Astrocyte (in vitro differentiated cells and primary cell): ENCODE results near the gene DNAJB12. TPM values are rescaled to one million over a fixed set of nuclear protein-coding genes. Genes with fewer than 3 reads are reported as not detected.

Source experiments
- DNase-seq: peaks from one replicate; pipeline ENCODE4 v3.0.0-alpha.2; 2010; ENCODE audit warnings: low read depth
- FAIRE-seq: peaks from 2 replicates; lab custom pipeline; 2011; peaks lifted over from hg19 to GRCh38; lab: Jason Lieb, UNC
- H2AFZ ChIP-seq: 2 replicates; pipeline ENCODE4 v1.6.0; 2012; ENCODE audit warnings: low read depth, low read length, inconsistent platforms
- H3K27ac ChIP-seq: 2 replicates; pipeline ENCODE4 v1.5.1; 2011; ENCODE audit warnings: low read depth, low read length, inconsistent platforms
- H3K27me3 ChIP-seq: 2 replicates; pipeline ENCODE4 v1.6.0; 2011; ENCODE audit warnings: low read length, inconsistent platforms; ENCODE audit not compliant: insufficient read depth
- H3K36me3 ChIP-seq: 2 replicates; pipeline ENCODE4 v1.5.1; 2011; ENCODE audit warnings: low read length, inconsistent platforms; ENCODE audit not compliant: insufficient read depth
- H3K4me1 ChIP-seq: 2 replicates; pipeline ENCODE4 v1.5.1; 2011; ENCODE audit warnings: low read length, inconsistent platforms; ENCODE audit not compliant: insufficient read depth
- H3K4me2 ChIP-seq: 2 replicates; pipeline ENCODE4 v1.6.0; 2012; ENCODE audit warnings: low read length, inconsistent platforms
- H3K4me3 ChIP-seq: 2 replicates; pipeline ENCODE4 v1.5.1; 2011; ENCODE audit warnings: low read depth, mild to moderate bottlenecking, low read length, inconsistent platforms; ENCODE audit not compliant: insufficient read depth
- H3K79me2 ChIP-seq: 2 replicates; pipeline ENCODE4 v1.6.0; 2012; ENCODE audit warnings: mild to moderate bottlenecking, low read length, inconsistent platforms; ENCODE audit not compliant: insufficient read depth
- H3K9ac ChIP-seq: 2 replicates; pipeline ENCODE4 v1.6.0; 2012; ENCODE audit warnings: mild to moderate bottlenecking, low read length, inconsistent platforms
- H3K9me3 ChIP-seq: 2 replicates; pipeline ENCODE4 v1.5.1; 2012; ENCODE audit warnings: low read depth, mild to moderate bottlenecking, low read length, inconsistent platforms; ENCODE audit not compliant: insufficient read depth
- H4K20me1 ChIP-seq: 2 replicates; pipeline ENCODE4 v1.6.0; 2012; ENCODE audit warnings: low read length, inconsistent platforms; ENCODE audit not compliant: insufficient read depth
- H3K27ac Mint-ChIP-seq: one replicate; pipeline ENCODE4 v1.8.0; 2021; ENCODE audit warnings: mild to moderate bottlenecking, mixed read lengths; ENCODE audit not compliant: unreplicated experiment
- H3K27me3 Mint-ChIP-seq: one replicate; pipeline ENCODE4 v1.8.0; 2021; ENCODE audit warnings: low read depth, mixed read lengths; ENCODE audit not compliant: unreplicated experiment
- H3K36me3 Mint-ChIP-seq: one replicate; pipeline ENCODE4 v1.8.0; 2021; ENCODE audit warnings: low read depth, mixed read lengths; ENCODE audit not compliant: unreplicated experiment
- H3K4me1 Mint-ChIP-seq: one replicate; pipeline ENCODE4 v1.8.0; 2021; ENCODE audit warnings: low read depth, mixed read lengths; ENCODE audit not compliant: unreplicated experiment
- H3K4me3 Mint-ChIP-seq: one replicate; pipeline ENCODE4 v1.8.0; 2021; ENCODE audit warnings: mild to moderate bottlenecking, moderate library complexity, mixed read lengths; ENCODE audit not compliant: unreplicated experiment
- H3K9me3 Mint-ChIP-seq: one replicate; pipeline ENCODE4 v1.8.0; 2021; ENCODE audit warnings: mild to moderate bottlenecking, mixed read lengths; ENCODE audit not compliant: unreplicated experiment
- CTCF ChIP-seq: IDR thresholded peaks from 2 replicates; pipeline ENCODE4 v1.5.1; 2011; ENCODE audit warnings: low read depth, mild to moderate bottlenecking, inconsistent platforms, low read length, moderate library complexity; ENCODE audit not compliant: insufficient read depth
- EZH2 ChIP-seq: IDR thresholded peaks from 2 replicates; pipeline ENCODE4 v1.6.1; 2012; ENCODE audit warnings: mild to moderate bottlenecking, low read length, inconsistent platforms; ENCODE audit not compliant: insufficient read depth
- total RNA-seq: library from RNA; stranded (reverse); gene quantifications from 2 replicates; pipeline ENCODE4 v1.2.1, GENCODE V29; 2021

The DNAJB12 gene
- total RNA-seq, 1 donor from 2014 or later: 24.3 TPM

- no peaks in the 10 kb centered on the region for H3K36me3 Mint-ChIP-seq
- Histone ChIP-seq H3K4me1 (peaks cover 46% of the 10 kb centered on the region), H3K27ac (peak overlapping the region; percentile 88), H3K4me2 (peak overlapping the region; percentile 81), H2AFZ (peak overlapping the region; percentile 55), H3K27me3 (no peaks in the 10 kb centered on the region), H4K20me1 (no peaks in the 10 kb centered on the region), H3K4me3 (no peak overlapping the region), H3K9me3 (no peaks in the 10 kb centered on the region), H3K79me2 (no peaks in the 10 kb centered on the region), H3K9ac (peak overlapping the region; percentile 77), H3K36me3 (no peaks in the 10 kb centered on the region)
- DNase-seq: peak; percentile 95
- H3K4me1 Mint-ChIP-seq: peaks cover 28% of the 10 kb centered on the region
- H3K9me3 Mint-ChIP-seq: no peaks in the 10 kb centered on the region
- no peaks in the 10 kb centered on the region for H3K27me3 Mint-ChIP-seq
- no peak for TF ChIP-seq CTCF
- no peak for TF ChIP-seq EZH2
- peak; percentile 5 for FAIRE-seq
- peak overlapping the region; percentile 59 for H3K4me3 Mint-ChIP-seq
- peak overlapping the region; percentile 100 for H3K27ac Mint-ChIP-seq
Observed at GRCh38 chr10:72320676-72321247, 34.0 kb downstream of the DNAJB12 start.

DNA sequence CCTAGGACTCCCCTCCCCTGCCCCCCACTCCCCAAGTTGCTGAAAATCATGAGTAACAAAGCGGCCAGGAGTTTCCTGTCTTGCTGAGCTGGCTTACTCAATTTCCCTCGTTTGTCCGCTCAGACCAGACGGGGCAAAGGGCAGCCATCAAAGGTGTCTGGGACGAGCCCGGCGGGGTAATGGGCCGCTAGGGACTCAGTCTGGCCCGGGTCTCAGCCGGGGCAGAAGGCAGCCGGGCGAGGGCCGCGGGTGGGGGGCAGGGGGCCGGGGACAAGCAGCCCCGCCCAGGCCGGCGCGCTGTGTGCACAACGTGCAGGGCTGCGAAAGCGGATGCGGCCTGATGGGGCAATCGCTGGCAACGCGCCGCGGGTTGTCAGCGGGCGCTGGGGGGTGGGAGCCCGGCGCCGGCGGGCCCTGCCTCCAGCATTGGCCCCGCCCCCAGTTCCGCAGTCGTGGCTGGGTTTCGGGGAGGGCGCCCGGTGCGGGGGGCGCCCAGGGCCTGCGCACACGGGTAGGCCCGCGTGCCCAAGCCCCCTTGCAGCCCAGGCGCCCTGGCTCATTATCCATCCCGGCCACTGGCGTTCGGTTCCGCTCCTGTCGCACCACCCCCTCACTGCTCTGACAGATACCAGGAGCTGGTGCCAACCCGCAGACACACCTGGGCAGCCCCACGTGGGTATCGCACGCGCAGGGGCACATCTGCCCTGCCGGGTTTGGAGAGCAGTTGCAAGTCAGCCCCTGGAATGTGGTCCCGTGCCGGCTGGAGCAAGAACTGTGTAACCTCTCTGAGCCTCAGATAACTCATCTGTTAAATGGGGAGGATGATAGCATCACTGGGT, 35.1 kb downstream of the DNAJB12 start:
- H3K4me1 ChIP-seq: peaks cover 45% of the 10 kb centered on the region
- H3K9ac ChIP-seq: peak overlapping the region; percentile 74
- H3K4me2 ChIP-seq: peak overlapping the region; percentile 81
- no peaks in the 10 kb centered on the region for H3K36me3 ChIP-seq
- H3K27me3 ChIP-seq: no peaks in the 10 kb centered on the region
- Mint-ChIP-seq H3K27ac (peak overlapping the region; percentile 100), H3K27me3 (no peaks in the 10 kb centered on the region), H3K9me3 (no peaks in the 10 kb centered on the region), H3K4me1 (peaks cover 32% of the 10 kb centered on the region), H3K36me3 (no peaks in the 10 kb centered on the region), H3K4me3 (no peak overlapping the region)
- FAIRE-seq (no peak), DNase-seq (peak; percentile 69)
- H3K4me3 ChIP-seq: no peak overlapping the region
- peak overlapping the region; percentile 65 for H2AFZ ChIP-seq
- no peaks in the 10 kb centered on the region for H3K9me3 ChIP-seq
- H4K20me1 ChIP-seq: no peaks in the 10 kb centered on the region
- peak overlapping the region; percentile 88 for H3K27ac ChIP-seq
- H3K79me2 ChIP-seq: no peaks in the 10 kb centered on the region
- TF ChIP-seq EZH2: no peak
- no peak for TF ChIP-seq CTCF
